ENCODE results near the gene EDIL3.

DNA sequence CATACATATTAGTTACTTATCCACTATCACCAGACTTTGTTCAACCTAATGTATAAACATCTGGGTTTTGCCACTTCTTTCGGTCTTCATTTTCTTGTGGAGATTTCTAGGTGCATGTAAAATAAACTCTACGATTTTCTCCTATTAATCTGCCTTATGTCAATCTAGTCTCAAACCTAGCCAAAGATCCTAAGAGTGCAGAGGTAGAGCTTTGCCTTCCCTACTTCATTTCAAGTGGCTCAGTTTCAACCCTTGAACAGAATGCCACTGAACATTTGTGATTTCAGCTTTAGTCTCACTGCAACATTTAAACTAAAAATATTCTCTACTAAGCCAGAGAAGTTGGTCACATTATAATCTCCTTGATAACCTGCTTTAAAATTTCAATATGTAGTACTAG is 94.0 kb downstream of the EDIL3 start:
- TF ChIP-seq, protein P1, sequence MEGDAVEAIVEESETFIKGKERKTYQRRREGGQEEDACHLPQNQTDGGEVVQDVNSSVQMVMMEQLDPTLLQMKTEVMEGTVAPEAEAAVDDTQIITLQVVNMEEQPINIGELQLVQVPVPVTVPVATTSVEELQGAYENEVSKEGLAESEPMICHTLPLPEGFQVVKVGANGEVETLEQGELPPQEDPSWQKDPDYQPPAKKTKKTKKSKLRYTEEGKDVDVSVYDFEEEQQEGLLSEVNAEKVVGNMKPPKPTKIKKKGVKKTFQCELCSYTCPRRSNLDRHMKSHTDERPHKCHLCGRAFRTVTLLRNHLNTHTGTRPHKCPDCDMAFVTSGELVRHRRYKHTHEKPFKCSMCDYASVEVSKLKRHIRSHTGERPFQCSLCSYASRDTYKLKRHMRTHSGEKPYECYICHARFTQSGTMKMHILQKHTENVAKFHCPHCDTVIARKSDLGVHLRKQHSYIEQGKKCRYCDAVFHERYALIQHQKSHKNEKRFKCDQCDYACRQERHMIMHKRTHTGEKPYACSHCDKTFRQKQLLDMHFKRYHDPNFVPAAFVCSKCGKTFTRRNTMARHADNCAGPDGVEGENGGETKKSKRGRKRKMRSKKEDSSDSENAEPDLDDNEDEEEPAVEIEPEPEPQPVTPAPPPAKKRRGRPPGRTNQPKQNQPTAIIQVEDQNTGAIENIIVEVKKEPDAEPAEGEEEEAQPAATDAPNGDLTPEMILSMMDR (IDR thresholded peaks at IDR 0.05), result no peak
- no peak for TF ChIP-seq POLR2A (IDR thresholded peaks at IDR 0.05)
